H1 (cell line): ENCODE results near the gene UGT1A9. TPM values are rescaled to one million over a fixed set of nuclear protein-coding genes. Genes with fewer than 3 reads are reported as not detected.

Experiments used
- CTCF ChIA-PET: fragments of 300-600 bp; sonication (Branson Sonifier 250); formaldehyde crosslinking; loops from one replicate; lab custom pipeline; 2021; ENCODE audit not compliant: partially characterized antibody; lab: Charles Lee
- POLR2A ChIA-PET: fragments of 300-600 bp; sonication (Branson Sonifier 250); formaldehyde crosslinking; loops from one replicate; lab custom pipeline; 2021; ENCODE audit warnings: inconsistent platforms; ENCODE audit not compliant: partially characterized antibody; lab: Charles Lee
- DNase-seq, 2 experiments: peaks; one replicate each; pipeline versions ENCODE4 v3.0.0 to v3.0.0-alpha.2; 2010 to 2022; ENCODE audit warnings: low spot score in 2 of 2, low read depth in 1 of 2, mixed read lengths in 1 of 2
- FAIRE-seq: peaks from 2 replicates; lab custom pipeline; 2011; peaks lifted over from hg19 to GRCh38; lab: Jason Lieb, UNC
- H2AFZ ChIP-seq: 2 replicates; pipeline ENCODE4 v1.8.1; 2012; ENCODE audit warnings: low read length, inconsistent platforms
- H2AK5ac ChIP-seq: 2 replicates; pipeline ENCODE4 v1.6.1; 2013; ENCODE audit warnings: low read depth, low read length
- H2BK120ac ChIP-seq: replicated peaks from 2 replicates; pipeline ENCODE3; 2013; ENCODE audit warnings: low read depth, low read length, inconsistent platforms
- H2BK12ac ChIP-seq: 2 replicates; pipeline ENCODE4 v1.6.1; 2013; ENCODE audit warnings: low read depth, low read length
- H2BK15ac ChIP-seq: 2 replicates; pipeline ENCODE4 v1.6.1; 2013; ENCODE audit warnings: low read length
- H2BK20ac ChIP-seq: 2 replicates; pipeline ENCODE4 v1.6.1; 2013; ENCODE audit warnings: low read length
- H2BK5ac ChIP-seq: 2 replicates; pipeline ENCODE4 v1.6.1; 2013; ENCODE audit warnings: low read depth, low read length
- H3K14ac ChIP-seq: 2 replicates; pipeline ENCODE4 v1.6.1; 2013; ENCODE audit warnings: inconsistent platforms; ENCODE audit not compliant: insufficient read length
- H3K18ac ChIP-seq: 2 replicates; pipeline ENCODE4 v1.6.1; 2013; ENCODE audit warnings: low read length; ENCODE audit errors: extremely low read depth
- H3K23ac ChIP-seq: 2 replicates; pipeline ENCODE4 v1.6.1; 2013; ENCODE audit warnings: inconsistent platforms; ENCODE audit not compliant: insufficient read length
- H3K23me2 ChIP-seq: 2 replicates; pipeline ENCODE4 v1.6.1; 2013; ENCODE audit warnings: low read depth, low read length
- H3K27ac ChIP-seq: 2 replicates; pipeline ENCODE4 v1.6.1; 2011; ENCODE audit warnings: low read depth, low read length, inconsistent platforms
- H3K27me3 ChIP-seq, 4 experiments: replicated peaks in 1 of 4; 1 replicate in 1 of 4; 2 replicates in 3 of 4; pipeline versions ENCODE4 v1.6.1 to v1.8.1; 2011 to 2013; ENCODE audit warnings: low read length in 3 of 4, mild to moderate bottlenecking in 3 of 4, inconsistent platforms in 2 of 4, mixed read lengths in 2 of 4, moderate library complexity in 1 of 4; ENCODE audit not compliant: control insufficient read depth in 3 of 4, insufficient read depth in 3 of 4; ENCODE audit errors: extremely low read depth in 1 of 4
- H3K36me3 ChIP-seq, 4 experiments: 2 replicates each; pipeline versions ENCODE4 v1.6.1 to v1.8.1; 2011 to 2013; ENCODE audit warnings: mild to moderate bottlenecking in 4 of 4, low read length in 3 of 4, moderate library complexity in 2 of 4, control low read depth in 1 of 4, inconsistent platforms in 1 of 4; ENCODE audit not compliant: insufficient read depth in 4 of 4, control insufficient read depth in 2 of 4
- H3K4ac ChIP-seq: replicated peaks from 2 replicates; pipeline ENCODE3; 2013; ENCODE audit warnings: low read length, low read depth, mixed read lengths, inconsistent platforms; ENCODE audit not compliant: insufficient read length
- H3K4me1 ChIP-seq, 4 experiments: replicated peaks in 1 of 4; 1 replicate in 1 of 4; 2 replicates in 3 of 4; pipeline versions ENCODE4 v1.6.1 to v1.8.1; 2011 to 2013; ENCODE audit warnings: low read length in 3 of 4, inconsistent platforms in 2 of 4, mixed read lengths in 1 of 4; ENCODE audit not compliant: insufficient read depth in 4 of 4, control insufficient read depth in 3 of 4
- H3K4me2 ChIP-seq, 2 experiments: 2 replicates each; pipeline versions ENCODE4 v1.6.1 to v1.8.1; 2011 to 2013; ENCODE audit warnings: low read depth in 2 of 2, low read length in 2 of 2, control low read depth in 1 of 2, inconsistent platforms in 1 of 2, mild to moderate bottlenecking in 1 of 2; ENCODE audit not compliant: insufficient read depth in 1 of 2
- H3K4me3 ChIP-seq, 4 experiments: fragments of 200-600, 300-600 bp in 1 of 4; sonication (generic), shearing (Covaris generic), sonication (Bioruptor Twin) in 1 of 4; 2 replicates each; pipeline versions ENCODE4 v1.5.1 to v1.8.1; 2011 to 2016; ENCODE audit warnings: low read length in 4 of 4, low read depth in 3 of 4, control low read depth in 2 of 4, inconsistent platforms in 2 of 4, mild to moderate bottlenecking in 2 of 4, mixed read lengths in 1 of 4, moderate library complexity in 1 of 4; ENCODE audit not compliant: insufficient read depth in 2 of 4; ENCODE audit errors: extremely low read depth in 1 of 4
- H3K56ac ChIP-seq: replicated peaks from 2 replicates; pipeline ENCODE3; 2013; ENCODE audit warnings: low read depth, mild to moderate bottlenecking, mixed read lengths, low read length, inconsistent platforms; ENCODE audit not compliant: insufficient read length
- H3K79me1 ChIP-seq: 2 replicates; pipeline ENCODE4 v1.6.1; 2013; ENCODE audit warnings: low read depth, low read length, control low read depth
- H3K79me2 ChIP-seq, 2 experiments: 2 replicates each; pipeline versions ENCODE4 v1.6.1 to v1.8.1; 2012 to 2013; ENCODE audit warnings: low read length in 2 of 2, mild to moderate bottlenecking in 2 of 2, inconsistent platforms in 1 of 2; ENCODE audit not compliant: insufficient read depth in 2 of 2, control insufficient read depth in 1 of 2
- H3K9ac ChIP-seq, 4 experiments: replicated peaks in 1 of 4; 1 replicate in 1 of 4; 2 replicates in 3 of 4; pipeline versions ENCODE4 v1.6.1 to v1.8.1; 2011 to 2013; ENCODE audit warnings: low read depth in 3 of 4, low read length in 3 of 4, control low read depth in 2 of 4, mild to moderate bottlenecking in 2 of 4, moderate library complexity in 2 of 4, inconsistent platforms in 1 of 4; ENCODE audit errors: extremely low read depth in 1 of 4
- H3K9me3 ChIP-seq, 2 experiments: 2 replicates each; pipeline versions ENCODE4 v1.6.1 to v1.8.1; 2012 to 2013; ENCODE audit warnings: mild to moderate bottlenecking in 2 of 2, moderate library complexity in 2 of 2, control low read depth in 1 of 2, inconsistent platforms in 1 of 2, low read depth in 1 of 2, low read length in 1 of 2, mixed read lengths in 1 of 2; ENCODE audit not compliant: insufficient read depth in 2 of 2
- H4K20me1 ChIP-seq, 2 experiments: replicated peaks in 1 of 2; 2 replicates each; pipeline versions ENCODE3 to v1.8.1; 2011 to 2013; ENCODE audit warnings: inconsistent platforms in 2 of 2, low read length in 2 of 2, mild to moderate bottlenecking in 1 of 2; ENCODE audit not compliant: insufficient read depth in 2 of 2, control insufficient read depth in 1 of 2
- H4K5ac ChIP-seq: 2 replicates; pipeline ENCODE4 v1.6.1; 2013; ENCODE audit warnings: low read length, low read depth, mixed read lengths, inconsistent platforms; ENCODE audit not compliant: insufficient read length
- H4K8ac ChIP-seq: 2 replicates; pipeline ENCODE4 v1.8.0; 2013; ENCODE audit warnings: mild to moderate bottlenecking, moderate library complexity, low read length, inconsistent platforms; ENCODE audit not compliant: insufficient read depth; ENCODE audit errors: extremely low read depth
- H4K91ac ChIP-seq: replicated peaks from 2 replicates; pipeline ENCODE3; 2013; ENCODE audit warnings: low read length, mixed read lengths, inconsistent platforms; ENCODE audit not compliant: insufficient read length
- WGBS, 2 experiments: shearing (Covaris generic) in 1 of 2; methylation state at CpG; one replicate each; pipeline versions ENCODE4 v1.1.6 to v1.1.7; 2013 to 2015; ENCODE audit warnings: low lambda C conversion rate in 2 of 2, mixed read lengths in 2 of 2, inconsistent platforms in 1 of 2, low coverage in 1 of 2, missing lambda C conversion rate in 1 of 2; ENCODE audit not compliant: insufficient replicate concordance in 2 of 2, insufficient coverage in 1 of 2, insufficient read length in 1 of 2; ENCODE audit errors: extremely low coverage in 1 of 2, missing lambda C conversion rate in 1 of 2; 5-methylcytosine and 5-hydroxymethylcytosine counted together
- polyA plus RNA-seq, 7 experiments: library from polyadenylated mRNA; depleted of rRNA in 3 of 7; stranded (reverse) in 5 of 7; unstranded in 2 of 7; fragments of >200 nt in 5 of 7; fragments of 200-250 nt in 2 of 7; gene quantifications; 1 replicate in 5 of 7; 2 replicates in 1 of 7; 4 replicates in 1 of 7; pipeline versions ENCODE4 v1.2.1 to v1.2.3, GENCODE V29; 2011 to 2013; ENCODE audit warnings: missing spikeins in 2 of 7, mixed read lengths in 2 of 7
- total RNA-seq: library from RNA; stranded (reverse); fragmentation: NEBNext Ultra II Directional; extraction: Animal tissue kit (Norgen Biotek cat#: 25700); gene quantifications from 2 replicates; pipeline ENCODE4 v1.2.1, GENCODE V29; 2021

UGT1A9 gene
- total and polyA plus RNA-seq, 2 of the 8 experiments (the other 6 are each of a cell fraction or from before 2014, with no cell fraction given), result not detected

- no peak overlapping the region for H3K4me3 ChIP-seq
- H3K14ac ChIP-seq, result no peak overlapping the region
- no peak overlapping the region for H2AFZ ChIP-seq
- no peak overlapping the region for H2BK120ac ChIP-seq
- H3K18ac ChIP-seq, result no peak overlapping the region
- no peak for DNase-seq
- H2AK5ac ChIP-seq, result no peak overlapping the region
- H3K23ac ChIP-seq, result no peak overlapping the region
- H3K79me2 ChIP-seq, result no peaks in the 10 kb centered on the region
- H3K9ac ChIP-seq, result no peak overlapping the region
- no peaks in the 10 kb centered on the region for H3K23me2 ChIP-seq
- no peak overlapping the region for H3K27ac ChIP-seq
- H3K4me1 ChIP-seq, result peaks cover 0 to 6% (median 0%) of the 10 kb centered on the region in 4 experiments; a peak in 1 of 7 replicates
- no peak overlapping the region for H2BK20ac ChIP-seq
- H3K36me3 ChIP-seq, result no peaks in the 10 kb centered on the region
- no peak overlapping the region for H4K8ac ChIP-seq
- FAIRE-seq, result no peak
- no peak overlapping the region for H4K91ac ChIP-seq
- no peak overlapping the region for H2BK5ac ChIP-seq
- H4K20me1 ChIP-seq, result no peaks in the 10 kb centered on the region
- H3K27me3 ChIP-seq, result no peaks in the 10 kb centered on the region
- H2BK15ac ChIP-seq, result no peak overlapping the region
- no peak overlapping the region for H4K5ac ChIP-seq
- no peak overlapping the region for H3K56ac ChIP-seq
- H3K4ac ChIP-seq, result no peak overlapping the region
- WGBS, 2 experiments, result 91% methylated on average over 1 of the region's 1 CpG; no CpG with 5 or more reads in 1 of the 2 experiments
- no peak overlapping the region for H3K4me2 ChIP-seq
- H2BK12ac ChIP-seq, result no peak overlapping the region
- POLR2A ChIA-PET, result no interaction called here
- no peaks in the 10 kb centered on the region for H3K79me1 ChIP-seq
- CTCF ChIA-PET, result interaction anchor here (0.7 to 1.2 kb wide), 3 partner anchors 14 to 28 kb away, joined by 3 read pairs; no protein-coding TSS in a partner anchor
- no peaks in the 10 kb centered on the region for H3K9me3 ChIP-seq
Observed at GRCh38 chr2:233684640-233685039, 12.9 kb downstream of the UGT1A9 start.
